GM19099 (cell line): ENCODE data around the gene EIF2D.
A peak's percentile ranks its signal among the peaks of the same experiment; 100 is the strongest.

Experiments
- POLR2A ChIP-seq: IDR thresholded peaks from 3 replicates; pipeline ENCODE4 v1.6.1; 2011; ENCODE audit warnings: low read depth; ENCODE audit not compliant: insufficient read length; ENCODE audit errors: extremely low read depth

Gene EIF2D

DNA sequence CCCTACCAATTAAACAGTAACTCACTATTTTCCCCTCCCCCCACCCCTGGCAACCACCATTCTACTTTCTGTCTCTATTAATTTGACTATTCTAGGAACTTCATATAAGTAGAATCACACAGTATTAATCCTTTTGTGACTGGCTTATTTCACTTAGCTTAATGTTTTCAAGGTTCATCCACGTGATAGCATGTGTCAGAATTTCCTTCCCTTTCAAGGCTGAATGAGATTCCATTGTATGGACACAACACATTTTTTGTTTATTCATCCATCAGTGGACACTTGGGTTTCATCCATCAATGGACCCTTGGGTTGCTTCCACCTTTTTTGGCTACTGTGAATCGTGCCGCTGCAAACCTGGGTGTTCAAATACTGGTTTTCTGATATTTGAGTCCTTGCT is 41.7 kb downstream of the EIF2D start:
- TF ChIP-seq POLR2A = no peak

DNA sequence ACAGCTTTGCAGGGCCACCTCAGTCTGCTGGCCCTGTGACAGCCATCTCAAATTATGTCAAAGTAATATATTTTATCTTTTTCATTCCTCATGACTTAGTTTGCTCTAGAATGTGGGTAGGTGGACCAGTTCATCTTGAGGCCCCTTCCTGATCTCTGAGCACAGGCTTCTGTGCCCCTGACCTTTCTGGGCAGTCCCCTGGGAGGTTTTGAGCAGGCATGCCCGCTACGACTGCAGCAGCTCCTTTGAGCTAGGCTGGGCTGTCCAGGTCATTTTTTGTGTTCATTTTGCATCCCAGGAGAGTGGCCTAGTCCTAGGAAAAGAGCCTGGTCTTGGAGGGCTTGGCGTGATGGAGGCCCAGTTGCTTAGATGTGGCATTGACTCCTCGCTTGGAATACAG is 42.7 kb downstream of the EIF2D start:
- TF ChIP-seq POLR2A = no peak

DNA sequence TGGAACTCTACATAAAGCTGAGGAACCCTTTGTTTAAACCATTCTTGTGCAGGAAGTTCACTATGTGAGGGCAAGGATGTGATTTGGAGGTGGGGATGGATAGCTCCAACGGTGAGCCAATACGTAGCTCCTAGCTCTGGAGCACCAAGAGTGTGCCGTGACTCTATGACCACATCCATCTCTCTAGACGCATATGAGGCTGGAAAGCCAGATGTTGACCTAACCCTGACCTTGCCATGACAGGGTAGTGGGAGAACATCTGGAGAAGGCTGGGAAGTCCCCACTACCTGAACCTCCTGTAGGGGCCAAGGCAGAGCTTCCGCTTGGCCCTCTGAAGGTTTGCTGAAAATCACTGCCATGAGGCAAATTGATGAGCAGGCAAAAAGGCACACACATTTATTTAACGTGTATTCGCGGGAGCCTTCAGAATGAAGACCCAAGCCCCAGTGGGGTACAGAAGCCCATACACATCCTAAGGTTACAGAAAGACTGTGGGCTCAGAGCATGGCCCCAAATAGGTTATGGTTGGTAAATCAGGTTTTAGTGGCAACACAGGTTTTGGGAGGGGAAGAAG is 43.4 kb downstream of the EIF2D start:
- no peak for TF ChIP-seq POLR2A

DNA sequence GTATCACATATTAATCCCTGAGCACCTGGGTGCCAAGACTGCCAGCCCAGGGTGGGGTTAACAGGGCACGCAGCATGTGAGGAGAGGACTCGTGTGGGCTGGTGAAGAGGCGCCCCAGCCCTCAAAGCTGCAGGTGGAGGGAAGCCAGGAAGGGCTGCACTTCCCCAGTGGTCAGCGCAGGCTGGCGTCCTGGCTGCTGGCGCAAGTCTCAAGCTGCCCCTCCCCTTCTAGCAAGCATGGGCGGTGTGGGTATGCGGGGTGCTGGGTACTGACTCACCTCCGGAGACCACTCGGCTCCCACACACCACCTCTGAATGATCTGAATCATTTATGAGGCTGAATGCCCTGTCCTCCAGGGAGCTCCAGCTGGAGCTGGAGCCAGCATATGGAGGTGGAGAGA is 44.0 kb downstream of the EIF2D start:
- TF ChIP-seq POLR2A = no peak

DNA sequence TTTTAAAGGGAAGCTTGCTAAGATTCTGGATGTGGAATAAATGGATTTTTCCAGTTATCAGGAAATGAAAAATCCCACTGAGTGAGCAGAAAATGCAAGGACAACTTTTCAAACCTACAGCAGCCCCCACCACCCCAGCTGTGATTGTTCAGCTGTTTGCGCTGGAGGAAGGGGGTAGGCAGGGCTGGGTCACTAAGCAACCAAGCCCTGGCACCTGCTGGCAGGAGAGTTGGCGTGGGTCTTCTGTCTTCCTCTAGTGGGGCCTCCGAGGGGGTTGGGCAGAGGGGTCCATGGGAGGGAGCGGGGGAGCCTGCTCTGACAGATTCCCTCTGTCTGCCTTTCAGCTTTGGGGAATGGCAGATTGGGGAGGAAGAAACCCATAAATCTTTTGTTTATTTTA is 45.3 kb downstream of the EIF2D start:
- TF ChIP-seq POLR2A = no peak

DNA sequence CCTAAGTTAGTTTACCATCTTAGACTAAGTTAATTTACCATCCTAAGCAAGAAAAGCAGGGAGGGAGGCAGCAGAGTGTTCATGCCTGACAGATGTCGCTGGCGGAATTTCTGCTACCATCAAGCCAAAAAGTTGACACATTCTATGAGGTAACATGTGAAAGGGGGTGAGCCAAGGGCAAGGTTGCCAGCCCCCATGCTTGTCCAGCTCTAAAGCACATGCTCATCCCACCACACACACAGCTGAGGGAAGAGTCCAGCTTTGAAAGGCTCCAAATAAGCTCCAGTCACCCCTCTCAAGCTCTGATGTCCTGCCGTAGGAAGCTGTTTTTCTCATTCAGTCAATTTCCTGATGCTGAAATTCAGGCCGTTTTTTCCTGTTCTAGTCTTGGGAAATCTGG is 46.3 kb downstream of the EIF2D start:
- TF ChIP-seq POLR2A = no peak

DNA sequence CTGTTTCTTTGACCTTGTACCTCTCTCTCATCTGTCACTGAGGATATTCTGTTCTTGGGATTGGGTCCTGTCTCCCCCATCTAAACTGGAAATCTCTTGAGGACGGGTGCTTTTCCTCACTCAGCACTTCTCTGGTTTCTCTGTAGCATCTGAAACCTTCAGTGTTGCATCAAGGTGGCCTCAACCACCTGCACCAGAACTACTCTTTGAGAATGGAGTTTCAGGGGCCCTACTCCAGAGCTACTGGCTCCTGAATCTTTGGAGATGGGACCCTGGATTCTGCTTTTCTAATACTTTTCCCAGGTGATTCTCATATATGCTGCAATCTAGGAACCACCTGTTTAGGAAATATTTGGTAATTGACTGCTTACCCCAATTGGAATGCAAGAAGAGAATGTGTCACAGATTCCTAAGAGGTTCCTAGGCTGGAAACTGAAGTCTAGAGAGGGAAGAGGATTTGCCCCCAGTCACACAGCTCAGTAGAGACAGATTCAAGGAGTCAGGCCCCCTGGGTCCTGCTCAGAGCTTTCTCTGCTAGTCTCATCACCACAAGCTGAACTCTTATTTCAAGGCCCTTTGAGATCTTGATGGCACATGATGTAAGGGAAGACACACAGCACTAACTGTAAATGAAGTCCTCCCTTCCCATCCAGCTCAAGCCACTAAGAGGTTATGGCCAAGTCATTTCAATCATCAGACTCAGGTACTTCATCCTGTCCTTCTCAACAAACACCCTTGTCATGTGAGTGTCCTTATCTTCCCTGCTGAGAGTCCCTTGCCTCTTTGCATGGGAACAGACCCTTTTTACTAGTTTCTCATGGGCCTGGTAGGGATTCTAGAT is 48.7 kb downstream of the EIF2D start:
- TF ChIP-seq POLR2A = no peak

DNA sequence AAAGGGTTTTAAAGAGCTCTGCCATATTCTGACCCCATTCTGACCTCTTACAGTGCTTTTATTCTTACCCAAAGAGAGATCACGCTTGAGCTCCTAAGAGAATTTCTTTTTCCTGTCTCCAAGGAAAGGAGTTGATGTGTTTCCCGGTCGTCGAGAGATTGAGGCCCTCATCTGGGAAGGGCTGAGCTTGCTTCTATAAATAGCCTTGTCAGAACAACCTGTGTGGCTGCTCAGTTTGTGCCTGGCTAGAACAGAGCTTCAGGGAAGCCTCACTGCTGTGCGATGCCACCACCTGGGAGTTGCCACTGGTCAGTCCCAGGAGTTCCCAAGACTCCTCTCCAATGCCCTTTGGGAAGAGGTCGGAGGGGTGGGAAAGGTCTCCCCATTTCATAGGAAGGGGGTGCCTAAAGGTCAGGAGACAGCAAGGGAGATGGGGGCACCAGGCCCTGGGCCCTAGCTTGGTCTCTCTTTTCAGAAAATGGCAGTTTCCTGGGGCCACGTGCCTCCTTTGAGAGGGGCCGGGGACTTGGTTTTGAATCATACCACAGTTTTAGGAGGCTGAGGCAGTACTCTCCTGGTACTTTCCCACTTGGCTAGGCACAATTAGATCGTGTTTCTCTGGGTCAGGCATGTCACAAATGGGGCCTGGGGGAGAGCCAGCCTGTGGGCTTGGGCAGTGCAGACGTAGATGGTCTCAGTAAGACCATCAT is 52.1 kb downstream of the EIF2D start:
- TF ChIP-seq POLR2A = no peak

DNA sequence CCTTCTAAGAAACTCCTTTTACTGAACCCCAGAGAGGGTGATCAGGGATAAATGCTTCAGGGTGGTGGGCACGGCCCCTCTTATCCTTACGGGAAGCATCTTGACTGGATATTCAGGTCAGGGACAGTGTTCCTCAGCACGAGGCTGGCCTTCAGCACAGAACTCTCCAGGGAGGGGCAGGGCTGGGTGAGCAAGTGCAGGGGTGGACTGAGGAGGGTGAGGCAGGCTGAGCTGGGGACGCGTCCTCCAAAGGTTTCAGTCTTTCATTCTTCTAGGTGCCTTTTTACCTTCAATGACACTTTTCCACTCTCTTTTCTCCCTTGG is 52.6 kb downstream of the EIF2D start:
- no peak for TF ChIP-seq POLR2A

DNA sequence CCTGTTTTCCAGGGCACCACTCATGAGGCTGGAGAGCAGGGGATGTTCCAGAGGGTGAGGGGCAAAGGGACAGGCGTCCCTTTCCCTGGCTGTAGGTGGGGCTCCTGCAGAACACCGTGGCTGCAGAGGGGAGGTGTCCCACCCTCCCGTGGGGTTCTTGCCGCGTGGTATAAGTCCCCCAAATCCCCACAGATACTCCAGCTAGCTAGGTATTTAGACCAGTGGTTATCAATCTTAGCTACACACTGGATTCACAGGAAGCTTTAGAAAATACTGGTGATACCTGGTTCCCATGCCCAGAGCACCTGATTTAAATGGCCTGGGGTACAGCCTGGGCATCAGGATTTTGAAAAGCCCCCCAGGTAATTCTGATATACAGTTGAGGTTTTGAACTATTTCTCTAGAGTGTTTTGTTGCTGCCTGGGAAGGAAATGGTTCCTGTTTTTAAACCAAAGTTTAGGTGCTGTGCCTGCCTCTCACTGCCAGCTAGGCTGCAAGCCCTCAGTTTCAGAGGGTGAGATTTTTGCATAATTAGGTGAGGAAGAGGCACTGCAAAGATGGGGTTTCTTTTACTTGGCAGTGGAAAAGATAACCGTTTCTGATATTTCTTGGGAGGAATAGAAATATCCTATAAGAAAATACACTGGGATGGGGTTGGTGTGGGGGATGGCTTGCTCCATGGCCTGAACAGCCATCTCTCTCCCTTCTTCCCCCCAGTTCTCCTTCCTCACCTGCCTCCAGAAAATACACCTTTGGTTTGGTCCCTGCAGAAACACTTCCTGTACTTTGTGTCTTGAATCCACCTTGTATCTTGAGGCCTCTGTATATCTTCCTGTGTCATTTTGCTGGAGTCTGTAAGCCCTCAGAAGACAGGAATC is 53.2 kb downstream of the EIF2D start:
- TF ChIP-seq POLR2A = peak; percentile 15

DNA sequence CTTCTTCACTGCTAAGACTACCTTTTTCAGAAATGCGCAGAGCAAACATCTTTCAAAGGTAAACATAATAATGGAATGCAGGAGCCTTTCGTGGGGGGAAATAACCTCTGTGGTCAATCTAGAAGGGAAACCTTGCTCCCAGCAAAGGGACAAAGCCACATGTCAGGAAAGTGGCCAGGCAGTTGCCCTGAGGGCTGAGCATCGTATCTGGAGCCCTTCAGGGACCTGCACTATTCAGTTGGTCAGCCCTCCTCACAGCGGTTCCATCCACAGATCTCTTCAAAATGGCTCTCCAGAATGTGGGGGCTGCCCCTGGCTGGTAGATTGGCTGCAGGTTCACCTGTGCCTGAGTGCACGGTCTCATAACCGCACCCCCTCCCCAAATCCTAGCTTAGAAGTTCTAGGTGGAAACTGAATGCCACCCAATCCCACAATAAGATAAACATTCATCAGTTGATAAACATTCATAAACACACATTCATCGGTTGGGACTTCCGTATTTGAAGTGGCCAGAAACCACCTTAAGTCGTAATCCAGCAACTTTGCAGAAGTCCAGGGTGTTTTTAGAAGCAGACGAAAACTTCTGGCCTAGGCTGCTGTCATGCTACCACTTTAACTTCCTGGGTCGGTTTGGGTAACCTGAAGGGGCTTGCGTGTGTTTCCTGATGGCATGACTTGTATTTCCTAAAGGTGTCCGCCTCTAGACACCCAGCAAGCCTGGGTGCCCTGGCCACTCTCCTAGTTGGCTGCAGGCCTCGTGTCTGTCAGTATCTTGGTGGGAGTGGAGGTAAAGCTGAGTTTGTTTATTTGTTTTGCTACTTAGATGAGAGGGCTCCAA is 54.4 kb downstream of the EIF2D start:
- no peak for TF ChIP-seq POLR2A

DNA sequence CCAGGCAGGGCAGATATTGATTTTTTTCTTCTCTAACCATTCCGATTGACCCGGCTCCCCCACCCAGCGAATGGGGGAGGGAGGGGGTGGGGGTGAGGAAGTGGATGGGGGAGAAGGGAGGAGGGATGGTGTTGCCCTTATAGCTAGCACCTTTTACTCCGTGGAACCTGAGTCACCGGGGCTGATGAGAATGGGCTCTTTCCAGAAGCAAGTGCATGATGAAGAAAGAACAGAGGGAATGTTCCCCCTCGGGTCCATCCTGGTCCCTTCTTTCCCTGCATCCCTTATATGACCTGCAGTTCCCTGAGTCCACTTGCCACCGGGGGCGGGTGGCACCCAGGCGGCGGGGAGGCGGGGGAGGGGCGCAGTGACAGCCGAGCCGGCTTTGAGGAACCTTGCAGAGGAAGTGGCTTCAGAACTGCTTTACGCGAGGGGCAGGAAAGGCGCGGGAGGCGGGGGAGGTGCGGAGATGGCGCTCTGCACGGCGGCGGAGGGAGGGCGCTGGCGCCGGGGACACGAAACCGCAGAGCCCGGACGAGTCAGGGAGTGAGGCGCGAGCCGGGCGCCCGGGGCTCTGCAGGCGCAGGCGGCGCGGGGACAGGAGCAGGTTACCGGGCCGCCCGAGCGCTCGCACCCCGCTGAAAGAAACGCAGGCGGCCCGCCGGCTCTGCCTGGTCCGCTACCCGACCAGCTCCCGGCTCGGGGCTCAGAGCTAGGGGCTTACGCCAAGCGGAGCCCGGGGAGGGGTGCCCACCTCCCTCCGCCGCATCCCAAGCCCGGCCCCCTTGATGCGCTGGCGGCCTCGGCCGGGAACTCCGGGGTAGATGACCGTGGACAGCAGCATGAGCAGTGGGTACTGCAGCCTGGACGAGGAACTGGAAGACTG is 55.3 kb downstream of the EIF2D start:
- peak; percentile 85 for TF ChIP-seq POLR2A

DNA sequence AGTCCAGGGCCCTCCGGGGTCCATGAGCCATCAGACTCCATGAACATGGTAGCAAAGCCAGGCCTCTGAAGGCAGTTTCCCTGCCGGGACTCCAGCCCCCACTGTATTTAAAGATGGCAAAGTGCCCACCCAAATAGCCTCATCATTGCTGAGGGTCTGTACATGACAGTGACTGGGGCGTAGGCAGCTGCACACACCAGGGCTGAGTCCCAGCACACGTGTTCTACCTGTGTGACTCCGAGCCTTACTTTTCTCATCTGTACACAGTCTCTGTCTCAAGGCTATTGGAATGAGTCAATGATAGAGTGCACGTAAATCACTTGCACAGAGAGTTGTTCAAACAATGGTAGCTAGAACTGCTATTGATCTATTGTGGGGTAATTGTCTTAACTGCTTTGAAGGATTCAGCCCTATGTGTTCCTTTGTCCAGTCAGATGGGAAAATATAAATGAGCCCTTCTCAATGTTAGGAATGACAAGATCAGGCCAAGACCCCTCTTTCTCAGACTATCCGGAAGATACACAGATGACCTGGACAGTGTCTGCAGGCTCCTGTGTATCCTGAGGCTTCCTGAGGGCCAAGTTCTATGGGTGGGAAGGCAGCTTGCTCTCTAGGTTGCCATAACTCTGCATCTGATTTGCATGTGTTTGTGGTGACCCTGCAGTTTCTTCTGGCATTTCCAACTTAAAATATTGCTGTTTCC is 56.1 kb downstream of the EIF2D start:
- no peak for TF ChIP-seq POLR2A

DNA sequence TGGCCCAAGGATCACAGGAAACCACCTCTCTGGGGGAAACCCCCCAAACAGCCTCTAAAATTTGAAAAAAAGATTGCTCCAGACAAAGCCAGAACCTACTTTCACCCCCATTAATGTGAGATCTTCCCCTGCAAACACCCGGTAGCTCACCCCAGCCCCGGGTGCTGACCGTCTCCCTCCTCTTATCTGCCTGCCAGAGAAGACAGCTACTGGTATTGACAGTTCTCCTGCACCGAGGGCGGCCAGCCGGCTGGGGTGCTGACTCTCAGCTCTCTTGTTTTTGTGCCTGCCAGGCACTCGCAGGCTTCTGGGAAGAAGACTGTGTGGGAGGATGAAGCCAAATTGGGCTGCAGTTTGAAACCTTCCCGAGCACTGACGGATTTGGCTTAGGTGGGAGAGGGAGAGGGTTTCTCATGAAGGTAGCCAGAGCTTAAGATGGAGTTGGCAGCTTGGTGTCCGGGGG is 56.8 kb downstream of the EIF2D start:
- TF ChIP-seq POLR2A = no peak
